GM04504 (cell line): ENCODE data around the gene TMEM179B.

Experiments used
- DNase-seq: peaks from one replicate; pipeline ENCODE4 v3.0.0-alpha.2; 2012; ENCODE audit warnings: low read depth

The TMEM179B gene

GRCh38 chr11:62832336-62833234 is 45.4 kb downstream of the TMEM179B start, which contains the start of gene TEX54:
TEX54 (minus strand) TSS chr11:62832841.
- peak; percentile 27 for DNase-seq

- DNase-seq: no peak
Observed at GRCh38 chr11:62835336-62835735, 48.1 kb downstream of the TMEM179B start.

GRCh38 chr11:62839050-62839945 is 52.1 kb downstream of the TMEM179B start, which contains the start of gene WDR74:
WDR74 (minus strand) TSS chr11:62839590; CDS start chr11:62839570, 20 bp downstream.
- DNase-seq: peak; percentile 77
